ENCODE data around the gene EPYC. TPM values are rescaled to one million over a fixed set of nuclear protein-coding genes. Genes with fewer than 3 reads are reported as not detected.

The EPYC gene
- total and polyA plus RNA-seq, 2 experiments from 2014 or later: not detected

- TF ChIP-seq, protein P1, sequence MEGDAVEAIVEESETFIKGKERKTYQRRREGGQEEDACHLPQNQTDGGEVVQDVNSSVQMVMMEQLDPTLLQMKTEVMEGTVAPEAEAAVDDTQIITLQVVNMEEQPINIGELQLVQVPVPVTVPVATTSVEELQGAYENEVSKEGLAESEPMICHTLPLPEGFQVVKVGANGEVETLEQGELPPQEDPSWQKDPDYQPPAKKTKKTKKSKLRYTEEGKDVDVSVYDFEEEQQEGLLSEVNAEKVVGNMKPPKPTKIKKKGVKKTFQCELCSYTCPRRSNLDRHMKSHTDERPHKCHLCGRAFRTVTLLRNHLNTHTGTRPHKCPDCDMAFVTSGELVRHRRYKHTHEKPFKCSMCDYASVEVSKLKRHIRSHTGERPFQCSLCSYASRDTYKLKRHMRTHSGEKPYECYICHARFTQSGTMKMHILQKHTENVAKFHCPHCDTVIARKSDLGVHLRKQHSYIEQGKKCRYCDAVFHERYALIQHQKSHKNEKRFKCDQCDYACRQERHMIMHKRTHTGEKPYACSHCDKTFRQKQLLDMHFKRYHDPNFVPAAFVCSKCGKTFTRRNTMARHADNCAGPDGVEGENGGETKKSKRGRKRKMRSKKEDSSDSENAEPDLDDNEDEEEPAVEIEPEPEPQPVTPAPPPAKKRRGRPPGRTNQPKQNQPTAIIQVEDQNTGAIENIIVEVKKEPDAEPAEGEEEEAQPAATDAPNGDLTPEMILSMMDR (conservative IDR thresholded peaks at IDR 0.05; ENCODE audit: low read depth in 2 of 2): no peak
- no peak for TF ChIP-seq CREB1 (CRISPR knock-in tag; IDR thresholded peaks at IDR 0.05; ENCODE audit: low read depth)
- no peak for TF ChIP-seq EZH2 (IDR thresholded peaks at IDR 0.05; ENCODE audit: low read depth, unreplicated experiment)
- no peak for TF ChIP-seq POLR2AphosphoS5 (IDR thresholded peaks at IDR 0.05; ENCODE audit: low read depth)
- no peak for TF ChIP-seq EZH2phosphoT487 (IDR thresholded peaks at IDR 0.05; ENCODE audit: unreplicated experiment)
- TF ChIP-seq JUNB (IDR thresholded peaks at IDR 0.05; ENCODE audit: unreplicated experiment): no peak
- TF ChIP-seq, protein P2, sequence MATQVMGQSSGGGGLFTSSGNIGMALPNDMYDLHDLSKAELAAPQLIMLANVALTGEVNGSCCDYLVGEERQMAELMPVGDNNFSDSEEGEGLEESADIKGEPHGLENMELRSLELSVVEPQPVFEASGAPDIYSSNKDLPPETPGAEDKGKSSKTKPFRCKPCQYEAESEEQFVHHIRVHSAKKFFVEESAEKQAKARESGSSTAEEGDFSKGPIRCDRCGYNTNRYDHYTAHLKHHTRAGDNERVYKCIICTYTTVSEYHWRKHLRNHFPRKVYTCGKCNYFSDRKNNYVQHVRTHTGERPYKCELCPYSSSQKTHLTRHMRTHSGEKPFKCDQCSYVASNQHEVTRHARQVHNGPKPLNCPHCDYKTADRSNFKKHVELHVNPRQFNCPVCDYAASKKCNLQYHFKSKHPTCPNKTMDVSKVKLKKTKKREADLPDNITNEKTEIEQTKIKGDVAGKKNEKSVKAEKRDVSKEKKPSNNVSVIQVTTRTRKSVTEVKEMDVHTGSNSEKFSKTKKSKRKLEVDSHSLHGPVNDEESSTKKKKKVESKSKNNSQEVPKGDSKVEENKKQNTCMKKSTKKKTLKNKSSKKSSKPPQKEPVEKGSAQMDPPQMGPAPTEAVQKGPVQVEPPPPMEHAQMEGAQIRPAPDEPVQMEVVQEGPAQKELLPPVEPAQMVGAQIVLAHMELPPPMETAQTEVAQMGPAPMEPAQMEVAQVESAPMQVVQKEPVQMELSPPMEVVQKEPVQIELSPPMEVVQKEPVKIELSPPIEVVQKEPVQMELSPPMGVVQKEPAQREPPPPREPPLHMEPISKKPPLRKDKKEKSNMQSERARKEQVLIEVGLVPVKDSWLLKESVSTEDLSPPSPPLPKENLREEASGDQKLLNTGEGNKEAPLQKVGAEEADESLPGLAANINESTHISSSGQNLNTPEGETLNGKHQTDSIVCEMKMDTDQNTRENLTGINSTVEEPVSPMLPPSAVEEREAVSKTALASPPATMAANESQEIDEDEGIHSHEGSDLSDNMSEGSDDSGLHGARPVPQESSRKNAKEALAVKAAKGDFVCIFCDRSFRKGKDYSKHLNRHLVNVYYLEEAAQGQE (IDR thresholded peaks at IDR 0.05; ENCODE audit: unreplicated experiment): no peak
Observed at GRCh38 chr12:90915353-90915752, 89.4 kb downstream of the EPYC start (continued).

Other genes with a start within 250 kb of the EPYC start
- not detected in 2 replicates for gene CCER1, start 49.8 kb downstream of the EPYC start, total RNA-seq (2014; rRNA removed; shearing (Covaris generic))
- gene CCER1, start 49.8 kb downstream of the EPYC start, polyA plus RNA-seq (2016; fragmentation: Nextera tagmentation; extraction: Ambion mirVana): not detected in 2 replicates
- gene KERA, start 53.1 kb upstream of the EPYC start, total RNA-seq (2014; rRNA removed; shearing (Covaris generic)): not detected in 2 replicates
- gene KERA, start 53.1 kb upstream of the EPYC start, polyA plus RNA-seq (2016; fragmentation: Nextera tagmentation; extraction: Ambion mirVana): not detected in 2 replicates
- gene LUM, start 106.5 kb upstream of the EPYC start, total RNA-seq (2014; rRNA removed; shearing (Covaris generic)): not detected in 2 replicates
- gene LUM, start 106.5 kb upstream of the EPYC start, polyA plus RNA-seq (2016; fragmentation: Nextera tagmentation; extraction: Ambion mirVana): 0.26 and 0.27 TPM in 2 replicates
- not detected in 2 replicates for gene DCN, start 177.8 kb upstream of the EPYC start, total RNA-seq (2014; rRNA removed; shearing (Covaris generic))
- gene DCN, start 177.8 kb upstream of the EPYC start, polyA plus RNA-seq (2016; fragmentation: Nextera tagmentation; extraction: Ambion mirVana): 0.21 TPM in 1 of 2 replicates, not detected in the other